Measurements from ENCODE around the gene MAS1.

MAS1 gene

GRCh38 chr6:159926542-159927203, 35.9 kb downstream of the MAS1 start:
- TF ChIP-seq, protein P1, sequence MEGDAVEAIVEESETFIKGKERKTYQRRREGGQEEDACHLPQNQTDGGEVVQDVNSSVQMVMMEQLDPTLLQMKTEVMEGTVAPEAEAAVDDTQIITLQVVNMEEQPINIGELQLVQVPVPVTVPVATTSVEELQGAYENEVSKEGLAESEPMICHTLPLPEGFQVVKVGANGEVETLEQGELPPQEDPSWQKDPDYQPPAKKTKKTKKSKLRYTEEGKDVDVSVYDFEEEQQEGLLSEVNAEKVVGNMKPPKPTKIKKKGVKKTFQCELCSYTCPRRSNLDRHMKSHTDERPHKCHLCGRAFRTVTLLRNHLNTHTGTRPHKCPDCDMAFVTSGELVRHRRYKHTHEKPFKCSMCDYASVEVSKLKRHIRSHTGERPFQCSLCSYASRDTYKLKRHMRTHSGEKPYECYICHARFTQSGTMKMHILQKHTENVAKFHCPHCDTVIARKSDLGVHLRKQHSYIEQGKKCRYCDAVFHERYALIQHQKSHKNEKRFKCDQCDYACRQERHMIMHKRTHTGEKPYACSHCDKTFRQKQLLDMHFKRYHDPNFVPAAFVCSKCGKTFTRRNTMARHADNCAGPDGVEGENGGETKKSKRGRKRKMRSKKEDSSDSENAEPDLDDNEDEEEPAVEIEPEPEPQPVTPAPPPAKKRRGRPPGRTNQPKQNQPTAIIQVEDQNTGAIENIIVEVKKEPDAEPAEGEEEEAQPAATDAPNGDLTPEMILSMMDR (IDR thresholded peaks at IDR 0.05) = no peak
- no peak for TF ChIP-seq ZFX (IDR thresholded peaks at IDR 0.05; ENCODE audit: borderline replicate concordance)
- H3K27ac ChIP-seq = no peak overlapping the region

- TF ChIP-seq, protein P1 (IDR thresholded peaks at IDR 0.05) = no peak
- no peak for TF ChIP-seq ZFX (IDR thresholded peaks at IDR 0.05; ENCODE audit: borderline replicate concordance)
Measured at GRCh38 chr6:159929819-159930218, 39.0 kb downstream of the MAS1 start.

GRCh38 chr6:159931112-159931511, 40.3 kb downstream of the MAS1 start:
- H3K27ac ChIP-seq = no peak overlapping the region
- TF ChIP-seq, protein P1 (IDR thresholded peaks at IDR 0.05) = no peak
- no peak for TF ChIP-seq ZFX (IDR thresholded peaks at IDR 0.05; ENCODE audit: borderline replicate concordance)

More at GRCh38 chr6:159929819-159930218, 39.0 kb downstream of the MAS1 start:
- no peak overlapping the region for H3K27ac ChIP-seq

DNA sequence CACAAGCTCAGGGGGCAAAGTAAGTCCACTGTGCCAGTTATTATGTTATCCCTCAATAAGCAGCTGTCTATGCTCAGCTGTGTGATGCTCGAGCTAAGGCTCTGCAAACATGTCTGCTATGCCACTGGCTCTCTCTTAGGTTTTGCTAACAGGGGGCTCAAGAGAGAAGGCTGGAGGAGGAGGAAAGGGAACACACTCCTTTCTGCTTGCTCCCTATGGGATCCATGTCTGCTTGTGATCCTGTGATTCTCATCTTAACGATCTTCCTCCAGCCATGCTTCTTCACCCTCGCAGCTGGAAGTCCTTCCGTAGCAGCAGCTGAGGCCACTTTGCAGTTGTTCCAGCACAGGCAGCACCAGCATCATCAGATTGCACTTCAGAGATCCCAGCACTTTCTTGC, 41.1 kb downstream of the MAS1 start:
- no peak overlapping the region for H3K27ac ChIP-seq
- TF ChIP-seq ZFX (IDR thresholded peaks at IDR 0.05; ENCODE audit: borderline replicate concordance) = no peak
- TF ChIP-seq, protein P1 (IDR thresholded peaks at IDR 0.05) = no peak

- TF ChIP-seq, protein P1 (IDR thresholded peaks at IDR 0.05) = no peak
- TF ChIP-seq ZFX (IDR thresholded peaks at IDR 0.05; ENCODE audit: borderline replicate concordance) = no peak
- H3K27ac ChIP-seq = no peak overlapping the region
Measured at GRCh38 chr6:159933077-159933476, 42.3 kb downstream of the MAS1 start.

DNA sequence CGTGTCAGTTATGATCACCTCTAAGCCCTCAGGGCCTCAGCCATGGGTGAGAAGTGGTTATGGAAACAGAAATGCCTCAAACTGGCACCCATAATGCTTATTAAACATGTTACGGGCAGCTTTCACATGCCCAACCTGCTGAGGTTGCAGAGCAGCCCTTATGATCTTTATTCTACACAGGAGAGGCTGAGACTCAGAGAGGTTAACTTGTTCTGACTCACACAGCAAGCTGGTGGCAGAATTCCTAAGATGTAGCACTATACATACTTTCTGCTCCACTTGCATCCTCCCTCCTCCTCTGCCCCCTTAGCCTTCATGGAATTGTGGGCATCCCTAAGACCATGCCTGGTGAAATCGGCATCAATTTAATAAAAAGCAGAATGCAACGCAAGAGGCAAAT, 43.4 kb downstream of the MAS1 start:
- TF ChIP-seq, protein P1 (IDR thresholded peaks at IDR 0.05) = no peak
- no peak for TF ChIP-seq ZFX (IDR thresholded peaks at IDR 0.05; ENCODE audit: borderline replicate concordance)
- no peak overlapping the region for H3K27ac ChIP-seq

DNA sequence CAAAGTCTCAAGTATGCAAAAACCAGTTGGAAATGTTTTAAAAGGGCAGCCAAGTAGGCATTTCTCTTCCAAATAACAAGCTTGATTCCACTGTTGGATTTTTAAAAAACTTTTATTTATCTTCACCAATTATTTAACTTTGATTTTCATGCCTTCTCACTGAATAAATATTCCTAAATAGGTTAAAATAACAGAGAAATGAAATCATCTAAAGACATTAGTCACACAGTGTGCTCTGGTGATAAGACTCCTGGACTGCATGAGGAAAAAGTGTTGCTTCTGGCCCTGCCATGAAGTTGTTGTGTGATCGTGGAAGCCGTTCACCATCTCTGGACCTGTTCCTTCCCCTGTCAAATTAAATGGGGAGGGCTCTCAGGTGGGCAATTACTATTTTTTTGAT, 44.3 kb downstream of the MAS1 start:
- TF ChIP-seq, protein P1 (IDR thresholded peaks at IDR 0.05) = no peak
- no peak for TF ChIP-seq ZFX (IDR thresholded peaks at IDR 0.05; ENCODE audit: borderline replicate concordance)
- H3K27ac ChIP-seq = no peak overlapping the region
